LNCaP clone FGC (cell line): ENCODE measurements around the gene KIF2A.
A peak's percentile ranks its signal among the peaks of the same experiment; 100 is the strongest.

ENCODE experiments used
- DNase-seq: peaks from one replicate; pipeline ENCODE4 v3.0.0-alpha.2; 2011; ENCODE audit warnings: low read depth
- H3K4me3 ChIP-seq: 2 replicates; pipeline ENCODE4 v1.5.1; 2011; ENCODE audit warnings: mild to moderate bottlenecking, low read depth, low read length, control low read depth
- CTCF ChIP-seq: IDR thresholded peaks from 2 replicates; pipeline ENCODE4 v1.5.1; 2012; ENCODE audit warnings: mild to moderate bottlenecking; ENCODE audit not compliant: control insufficient read depth, insufficient read depth; ENCODE audit errors: extremely low read depth

Gene KIF2A

GRCh38 chr5:62371409-62371808 lies 65.4 kb downstream of the KIF2A start:
- no peak overlapping the region for H3K4me3 ChIP-seq
- no peak for TF ChIP-seq CTCF
- no peak for DNase-seq

- no peak for DNase-seq
- TF ChIP-seq CTCF, result no peak
- H3K4me3 ChIP-seq, result no peak overlapping the region
These were observed 66.6 kb downstream of the KIF2A start for GRCh38 chr5:62372600-62372999.

- DNase-seq, result no peak
- no peak for TF ChIP-seq CTCF
- no peak overlapping the region for H3K4me3 ChIP-seq
These were observed 67.4 kb downstream of the KIF2A start for GRCh38 chr5:62373382-62373781.

- no peak for TF ChIP-seq CTCF
- H3K4me3 ChIP-seq, result no peak overlapping the region
- DNase-seq, result no peak
These were observed 68.1 kb downstream of the KIF2A start for GRCh38 chr5:62374090-62374489.

GRCh38 chr5:62375627-62376026 lies 69.6 kb downstream of the KIF2A start:
- DNase-seq, result no peak
- TF ChIP-seq CTCF, result no peak
- no peak overlapping the region for H3K4me3 ChIP-seq

GRCh38 chr5:62376064-62376463 lies 70.1 kb downstream of the KIF2A start:
- no peak for DNase-seq
- no peak for TF ChIP-seq CTCF
- H3K4me3 ChIP-seq, result no peak overlapping the region

- DNase-seq, result peak; percentile 60
- no peak for TF ChIP-seq CTCF
- 0 out of 2 replicates have a peak overlapping the region, but pooled peaks have one; percentile 1 for H3K4me3 ChIP-seq
These were observed 79.1 kb downstream of the KIF2A start for GRCh38 chr5:62385131-62385530.
